HG02678 (cell line): ENCODE results near the gene TGFBR3.
"Not testable (repeated sequence)": the region's sequence is repeated elsewhere in the genome, so short reads cannot be mapped to it uniquely, and the experiment has no call there.

Source experiments
- ATAC-seq: cut with Tn5 transposase; IDR thresholded peaks from one replicate; pipeline ENCODE4 v1.9.1; 2021; ENCODE audit warnings: mild to moderate bottlenecking, moderate library complexity; ENCODE audit not compliant: unreplicated experiment

The TGFBR3 gene

GRCh38 chr1:91884459-91885212 lies 1.3 kb downstream of the TGFBR3 start:
- no peak for ATAC-seq

GRCh38 chr1:91883470-91883869 lies 2.5 kb downstream of the TGFBR3 start:
- ATAC-seq: no peak

GRCh38 chr1:91881280-91881679 lies 4.7 kb downstream of the TGFBR3 start:
- ATAC-seq: no peak

GRCh38 chr1:91879733-91880132 lies 6.2 kb downstream of the TGFBR3 start:
- no peak for ATAC-seq

DNA sequence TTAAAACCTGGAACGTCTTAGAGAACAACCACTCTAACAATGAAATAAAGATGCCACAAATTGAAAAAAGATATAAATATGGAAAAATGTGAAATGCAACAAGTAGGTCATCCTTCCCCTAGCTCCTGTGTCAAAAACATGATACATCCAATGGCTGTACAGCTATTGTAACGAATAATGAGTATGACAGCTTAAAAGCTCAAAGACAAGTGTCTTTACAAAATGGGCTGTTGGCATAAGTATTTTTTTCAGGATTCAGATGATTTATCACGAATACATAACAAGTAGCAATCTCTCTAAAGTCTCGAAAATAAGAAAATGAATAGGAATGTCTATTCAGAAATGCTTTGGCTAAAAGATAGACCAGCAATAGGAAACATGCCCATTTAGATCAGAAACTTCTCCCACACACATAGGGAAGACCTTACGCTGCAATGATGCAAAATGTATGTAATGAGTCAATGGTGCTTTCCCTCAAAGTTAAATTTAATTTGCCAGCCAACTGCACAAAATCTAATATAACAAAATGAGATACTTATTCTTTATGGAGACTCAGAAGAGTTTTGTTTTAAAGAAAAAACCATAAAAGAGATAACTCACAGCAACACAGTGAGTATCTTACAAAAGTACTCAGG lies 8.3 kb downstream of the TGFBR3 start:
- no peak for ATAC-seq

GRCh38 chr1:91876781-91877573 lies 9.0 kb downstream of the TGFBR3 start:
- ATAC-seq: no peak

DNA sequence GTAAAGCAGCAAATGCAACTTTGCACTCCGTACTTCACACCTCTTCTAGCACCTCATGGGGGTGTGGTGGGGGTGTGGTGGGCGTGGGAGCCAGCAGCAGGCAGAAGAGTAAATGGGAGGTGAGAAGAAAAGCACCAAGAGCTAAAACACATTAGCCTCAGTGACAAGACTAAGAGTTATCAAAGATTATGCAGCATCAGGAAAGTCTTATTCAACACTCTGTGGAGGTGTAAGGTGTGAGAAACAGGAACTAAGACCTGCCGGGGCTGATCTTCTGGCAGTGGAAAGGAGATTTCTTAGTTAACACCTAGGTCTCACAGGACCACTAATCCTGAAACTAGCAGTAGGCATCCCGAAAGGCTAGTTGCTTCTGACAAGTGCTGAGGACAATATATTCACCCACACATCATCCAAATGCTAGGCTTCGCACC lies 9.9 kb downstream of the TGFBR3 start:
- peak; percentile 83 for ATAC-seq

GRCh38 chr1:91874167-91874566 lies 11.8 kb downstream of the TGFBR3 start:
- no peak for ATAC-seq

- no peak for ATAC-seq
These were observed 13.3 kb downstream of the TGFBR3 start for GRCh38 chr1:91872559-91873081.

- no peak for ATAC-seq
These were observed 14.0 kb downstream of the TGFBR3 start for GRCh38 chr1:91872000-91872399.

DNA sequence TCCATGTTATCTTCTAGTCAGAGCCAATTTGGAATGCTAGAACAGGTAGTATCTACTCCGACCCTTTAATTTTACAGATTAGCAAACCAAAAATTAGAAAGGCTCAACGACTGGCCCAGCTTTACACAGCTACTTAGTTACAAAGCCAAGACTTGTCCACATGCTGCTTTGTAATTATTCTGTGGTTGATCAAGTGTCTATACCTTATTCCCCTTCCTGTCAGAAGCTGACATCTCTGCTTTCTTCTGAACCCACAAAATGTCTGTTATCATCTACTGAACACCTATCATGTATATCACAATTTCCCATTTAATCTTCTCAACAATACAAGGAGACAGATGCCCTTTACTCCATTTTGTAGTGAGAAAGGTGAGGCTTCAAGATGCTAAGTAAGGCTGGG lies 15.6 kb downstream of the TGFBR3 start:
- ATAC-seq: no peak

DNA sequence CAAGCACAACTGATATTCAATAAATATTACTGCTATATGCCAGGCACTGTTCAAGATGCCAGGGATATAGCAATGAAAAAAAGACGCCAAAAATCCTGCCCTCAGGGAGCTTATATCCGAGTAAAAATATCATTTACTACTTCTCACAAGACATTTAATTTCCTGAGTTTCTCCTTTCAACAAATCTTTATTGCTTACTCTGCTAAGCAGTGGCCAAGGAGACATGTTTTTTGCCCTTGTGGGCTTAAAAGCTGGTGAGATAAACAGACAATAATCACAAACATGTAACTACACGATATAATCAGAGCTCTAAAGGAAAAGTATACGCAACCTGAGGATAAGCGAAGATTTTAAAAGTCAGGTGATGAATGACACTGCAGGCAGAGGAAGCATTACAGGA lies 19.5 kb downstream of the TGFBR3 start:
- no peak for ATAC-seq

DNA sequence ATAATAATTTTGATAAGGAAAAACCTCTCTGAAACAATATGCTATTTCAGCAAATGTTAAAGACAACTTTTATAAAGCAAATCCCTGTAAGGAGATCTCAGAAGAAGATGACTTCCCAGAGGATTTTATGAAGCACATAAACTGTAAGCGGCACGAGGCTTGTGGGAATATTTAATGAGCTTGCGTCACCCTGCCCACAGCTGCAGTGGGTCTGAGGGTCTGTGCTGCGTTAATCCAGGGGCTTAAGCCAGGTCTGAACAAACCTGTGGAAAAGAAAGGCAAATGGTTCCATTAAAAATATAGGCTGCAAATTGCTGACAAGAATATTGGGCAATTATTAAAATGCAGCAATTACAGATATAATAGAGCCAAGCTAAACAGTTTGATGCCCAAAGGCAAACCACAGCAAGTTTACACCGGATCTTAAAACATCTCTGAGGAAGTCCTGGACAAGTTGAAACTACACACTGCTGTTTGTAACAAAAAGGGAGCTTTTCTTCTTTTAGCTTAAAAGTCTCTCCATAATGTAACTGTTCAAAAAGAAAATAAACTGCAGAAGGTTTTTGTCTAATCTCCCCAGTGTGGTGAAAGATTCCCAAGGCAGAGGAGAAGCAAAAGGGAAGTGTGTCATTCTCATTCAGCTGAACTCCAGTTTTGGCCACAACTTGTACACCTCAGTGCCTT lies 21.8 kb downstream of the TGFBR3 start:
- no peak for ATAC-seq

GRCh38 chr1:91863498-91863897 lies 22.5 kb downstream of the TGFBR3 start:
- ATAC-seq: no peak

DNA sequence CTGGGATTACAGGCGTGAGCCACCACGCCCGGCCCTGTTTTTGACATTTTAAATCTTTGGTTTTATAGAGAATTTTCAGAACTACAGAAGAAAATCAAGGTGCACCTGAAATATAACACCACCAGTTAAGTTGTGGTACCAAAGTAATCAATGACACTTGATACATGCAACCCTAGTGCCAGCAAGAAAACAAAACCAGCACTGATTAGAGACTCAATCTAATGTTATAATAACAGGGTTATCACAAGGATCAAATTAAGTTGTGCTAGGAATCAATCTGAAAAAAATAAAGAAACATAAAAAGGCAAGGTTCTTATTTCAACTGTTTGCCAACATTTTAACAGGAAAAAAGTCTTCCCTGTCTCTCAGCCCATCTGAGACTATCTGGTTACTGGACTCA lies 23.8 kb downstream of the TGFBR3 start:
- ATAC-seq: no peak

- ATAC-seq: no peak
These were observed 28.3 kb downstream of the TGFBR3 start for GRCh38 chr1:91857557-91858239.

GRCh38 chr1:91856996-91857395 lies 29.0 kb downstream of the TGFBR3 start:
- no peak for ATAC-seq

DNA sequence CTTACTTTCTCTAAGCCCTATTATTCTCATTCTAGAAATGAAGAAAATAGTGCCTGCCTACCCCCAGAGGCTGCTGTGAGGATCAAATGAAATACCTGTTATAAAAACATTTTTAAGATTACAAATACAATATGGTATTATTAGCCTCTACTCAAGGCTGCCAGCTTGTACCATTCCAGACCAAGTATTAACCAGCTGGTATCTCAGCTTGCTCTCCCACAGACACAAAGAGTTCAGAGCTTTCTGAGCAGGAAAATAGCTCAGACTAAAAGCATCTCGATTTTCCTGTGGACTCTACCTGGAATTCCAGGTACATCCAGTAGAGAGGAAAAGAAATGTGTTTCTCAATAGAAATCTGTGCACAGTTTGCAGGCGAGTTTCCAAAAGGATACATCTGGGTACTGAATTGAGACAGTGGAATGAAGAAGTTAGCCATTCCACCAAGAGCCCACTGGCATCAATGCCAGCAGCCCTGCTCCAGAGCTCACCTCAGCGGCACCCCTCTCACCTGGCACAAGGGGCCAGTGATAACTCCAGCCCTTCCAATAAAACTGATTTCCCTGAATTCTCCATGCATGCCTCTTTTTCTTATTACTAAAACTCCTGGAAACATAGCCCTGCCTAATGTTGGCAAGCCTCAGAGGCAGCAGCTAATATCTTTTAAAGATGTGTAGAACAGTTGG lies 31.0 kb downstream of the TGFBR3 start:
- ATAC-seq: no peak

GRCh38 chr1:91853397-91853796 lies 32.6 kb downstream of the TGFBR3 start:
- no peak for ATAC-seq

DNA sequence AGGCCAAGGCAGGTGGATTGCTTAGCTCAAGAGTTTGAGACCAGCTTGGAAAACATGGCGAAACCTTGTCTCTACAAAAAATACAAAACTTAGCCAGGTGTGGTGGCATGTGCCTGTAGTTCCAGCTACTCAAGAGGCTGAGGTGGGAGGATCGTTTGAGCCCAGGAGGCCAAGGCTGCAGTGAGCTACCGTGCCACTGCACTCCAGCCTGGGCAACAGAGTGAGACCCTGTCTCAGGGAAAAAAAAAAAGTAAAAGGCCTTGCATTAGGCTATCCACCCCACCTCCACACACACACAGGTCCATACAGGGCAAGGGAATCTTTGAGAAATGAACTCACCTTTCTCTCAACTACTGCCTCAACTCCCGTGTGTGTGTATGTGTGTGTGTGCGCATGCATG lies 33.9 kb downstream of the TGFBR3 start:
- not testable (repeated sequence) for ATAC-seq
